Ascending aorta (tissue), 2 donors: Measurements from ENCODE around the gene HNF4A. TPM values are rescaled to one million over a fixed set of nuclear protein-coding genes. Genes with fewer than 3 reads are reported as not detected.

Experiments
- DNase-seq, 2 donors: peaks; one replicate each; pipeline ENCODE4 v3.0.0-alpha.2; 2019; ENCODE audit warnings: low spot score in 2 of 2
- H3K27ac ChIP-seq, 2 donors: fragments of 200-600 bp; sonication (generic); one replicate each; pipeline ENCODE4 v1.5.1; 2016 to 2017; ENCODE audit warnings: mild to moderate bottlenecking in 1 of 2
- H3K27me3 ChIP-seq: fragments of 200-600 bp; sonication (generic); one replicate; pipeline ENCODE4 v1.5.1; 2017
- H3K36me3 ChIP-seq, 2 donors: fragments of 200-600 bp; sonication (generic); one replicate each; pipeline ENCODE4 v1.5.1; 2016
- H3K4me1 ChIP-seq, 2 donors: fragments of 200-600 bp; sonication (generic); one replicate each; pipeline ENCODE4 v1.5.1; 2016 to 2017; ENCODE audit warnings: mild to moderate bottlenecking in 1 of 2
- H3K4me3 ChIP-seq, 2 donors: fragments of 200-600 bp; sonication (generic); one replicate each; pipeline ENCODE4 v1.5.1; 2016 to 2017; ENCODE audit warnings: mild to moderate bottlenecking in 1 of 2
- H3K9me3 ChIP-seq, 2 donors: fragments of 200-600 bp; sonication (generic); one replicate each; pipeline ENCODE4 v1.5.1; 2016
- intact Hi-C: fragments of 100-400 bp; cut with DNase I; formaldehyde crosslinking; loops from one replicate; pipeline ENCODE4 v1.15.1; 2023
- total RNA-seq: library from RNA; depleted of rRNA; stranded (reverse); fragments of >200 nt; gene quantifications from one replicate; pipeline ENCODE4 v1.1.0, GENCODE V29; 2016
- TF ChIP-seq, protein P1 (sequence below), 3 experiments: fragments of 200-600 bp in 2 of 3; fragments of 450-650 bp in 1 of 3; sonication (generic) in 2 of 3; IDR thresholded peaks; one replicate each; pipeline ENCODE4 v1.5.1; 2016 to 2019; ENCODE audit warnings: antibody characterized with exemption in 3 of 3, mild to moderate bottlenecking in 1 of 3, moderate library complexity in 1 of 3

The HNF4A gene
- total RNA-seq, 1 donor from 2014 or later, result not detected

- intact Hi-C loops, result no loop called here
Observed at GRCh38 chr20:44450903-44451450, 95.5 kb downstream of the HNF4A start.

DNA sequence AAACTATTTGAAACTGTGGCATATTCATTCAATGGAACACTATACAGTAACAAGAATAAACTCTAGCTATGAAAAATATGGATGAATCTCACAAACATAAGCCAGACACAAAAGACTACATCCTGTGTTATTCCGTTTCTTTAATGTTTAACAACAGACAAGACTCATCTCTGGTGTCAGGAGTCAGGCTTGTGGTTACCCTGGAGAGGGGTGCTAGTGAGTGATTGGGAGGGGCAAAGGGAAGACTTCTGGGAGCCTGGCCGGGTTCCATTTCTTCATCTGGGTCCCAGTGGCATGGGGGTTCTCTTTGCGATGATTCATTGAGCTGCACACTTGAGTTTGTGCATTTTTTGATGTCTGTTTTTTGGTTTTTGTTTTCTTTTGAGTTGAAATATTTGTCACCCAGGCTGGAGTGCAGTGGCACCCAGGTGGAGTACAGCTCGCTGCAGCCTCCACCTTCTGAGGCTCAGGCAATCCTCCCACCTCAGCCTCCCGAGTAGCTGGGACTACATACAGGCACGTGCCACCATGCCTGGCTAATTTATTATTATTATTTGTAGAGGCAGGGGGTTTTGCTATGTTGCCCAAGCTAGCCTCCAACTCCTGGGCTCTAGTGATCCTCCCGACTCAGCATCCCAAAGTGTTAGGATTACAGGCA is 98.9 kb downstream of the HNF4A start:
- Histone ChIP-seq H3K27ac (no peak overlapping the region), H3K4me3 (no peak overlapping the region), H3K36me3 (no peaks in the 10 kb centered on the region), H3K27me3 (no peaks in the 10 kb centered on the region), H3K9me3 (no peaks in the 10 kb centered on the region), H3K4me1 (no peaks in the 10 kb centered on the region)
- DNase-seq, result no peak
- TF ChIP-seq, protein P1, sequence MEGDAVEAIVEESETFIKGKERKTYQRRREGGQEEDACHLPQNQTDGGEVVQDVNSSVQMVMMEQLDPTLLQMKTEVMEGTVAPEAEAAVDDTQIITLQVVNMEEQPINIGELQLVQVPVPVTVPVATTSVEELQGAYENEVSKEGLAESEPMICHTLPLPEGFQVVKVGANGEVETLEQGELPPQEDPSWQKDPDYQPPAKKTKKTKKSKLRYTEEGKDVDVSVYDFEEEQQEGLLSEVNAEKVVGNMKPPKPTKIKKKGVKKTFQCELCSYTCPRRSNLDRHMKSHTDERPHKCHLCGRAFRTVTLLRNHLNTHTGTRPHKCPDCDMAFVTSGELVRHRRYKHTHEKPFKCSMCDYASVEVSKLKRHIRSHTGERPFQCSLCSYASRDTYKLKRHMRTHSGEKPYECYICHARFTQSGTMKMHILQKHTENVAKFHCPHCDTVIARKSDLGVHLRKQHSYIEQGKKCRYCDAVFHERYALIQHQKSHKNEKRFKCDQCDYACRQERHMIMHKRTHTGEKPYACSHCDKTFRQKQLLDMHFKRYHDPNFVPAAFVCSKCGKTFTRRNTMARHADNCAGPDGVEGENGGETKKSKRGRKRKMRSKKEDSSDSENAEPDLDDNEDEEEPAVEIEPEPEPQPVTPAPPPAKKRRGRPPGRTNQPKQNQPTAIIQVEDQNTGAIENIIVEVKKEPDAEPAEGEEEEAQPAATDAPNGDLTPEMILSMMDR (IDR thresholded peaks at IDR 0.05), result no peak
- intact Hi-C loops, result no loop called here

More at GRCh38 chr20:44450903-44451450, 95.5 kb downstream of the HNF4A start:
- DNase-seq, result no peak
- TF ChIP-seq, protein P1 (IDR thresholded peaks at IDR 0.05), result no peak
- Histone ChIP-seq H3K27ac (no peak overlapping the region), H3K36me3 (no peaks in the 10 kb centered on the region), H3K27me3 (no peaks in the 10 kb centered on the region), H3K4me1 (no peaks in the 10 kb centered on the region), H3K9me3 (no peaks in the 10 kb centered on the region), H3K4me3 (no peak overlapping the region)

- Histone ChIP-seq H3K9me3 (no peaks in the 10 kb centered on the region), H3K27me3 (no peaks in the 10 kb centered on the region), H3K36me3 (no peaks in the 10 kb centered on the region), H3K4me1 (no peaks in the 10 kb centered on the region), H3K27ac (no peak overlapping the region), H3K4me3 (no peak overlapping the region)
- intact Hi-C loops, result no loop called here
- DNase-seq, result no peak
- TF ChIP-seq, protein P1 (IDR thresholded peaks at IDR 0.05), result no peak
Observed at GRCh38 chr20:44455126-44455525, 99.6 kb downstream of the HNF4A start.

DNA sequence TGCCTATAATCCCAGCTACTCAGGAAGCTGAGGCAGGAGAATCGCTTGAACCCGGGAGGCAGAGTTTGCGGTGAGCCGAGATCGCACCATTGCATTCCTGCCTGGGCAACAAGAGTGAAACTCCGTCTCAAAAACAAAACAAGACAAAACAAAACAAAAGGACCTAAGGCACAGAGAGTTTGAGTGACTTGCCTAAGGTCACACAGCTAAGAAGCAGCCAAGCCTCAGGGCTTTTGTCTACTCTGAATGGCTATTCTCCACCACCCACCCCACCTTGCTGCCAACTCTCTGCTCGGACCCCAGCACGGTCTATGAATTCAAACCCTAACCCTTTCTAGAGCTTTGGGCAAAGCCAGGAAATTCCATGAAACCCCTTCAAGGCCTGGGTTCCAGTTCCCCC is 101.1 kb downstream of the HNF4A start:
- no peak overlapping the region for H3K27ac ChIP-seq
- TF ChIP-seq, protein P1 (IDR thresholded peaks at IDR 0.05), result no peak

GRCh38 chr20:44457016-44457415 is 101.5 kb downstream of the HNF4A start:
- Histone ChIP-seq H3K9me3 (no peaks in the 10 kb centered on the region), H3K27ac (no peak overlapping the region), H3K36me3 (no peaks in the 10 kb centered on the region), H3K4me1 (no peaks in the 10 kb centered on the region), H3K27me3 (no peaks in the 10 kb centered on the region), H3K4me3 (no peak overlapping the region)
- intact Hi-C loops, result no loop called here
- TF ChIP-seq, protein P1 (IDR thresholded peaks at IDR 0.05), result no peak
- DNase-seq, result no peak

More for the DNA sequence above, 101.1 kb downstream of the HNF4A start:
- Histone ChIP-seq H3K4me1 (no peaks in the 10 kb centered on the region), H3K4me3 (no peak overlapping the region), H3K9me3 (no peaks in the 10 kb centered on the region), H3K27me3 (no peaks in the 10 kb centered on the region), H3K36me3 (no peaks in the 10 kb centered on the region)
- no peak for DNase-seq
- intact Hi-C loops, result no loop called here
